ENCODE results near the gene TBCK.

The TBCK gene

DNA sequence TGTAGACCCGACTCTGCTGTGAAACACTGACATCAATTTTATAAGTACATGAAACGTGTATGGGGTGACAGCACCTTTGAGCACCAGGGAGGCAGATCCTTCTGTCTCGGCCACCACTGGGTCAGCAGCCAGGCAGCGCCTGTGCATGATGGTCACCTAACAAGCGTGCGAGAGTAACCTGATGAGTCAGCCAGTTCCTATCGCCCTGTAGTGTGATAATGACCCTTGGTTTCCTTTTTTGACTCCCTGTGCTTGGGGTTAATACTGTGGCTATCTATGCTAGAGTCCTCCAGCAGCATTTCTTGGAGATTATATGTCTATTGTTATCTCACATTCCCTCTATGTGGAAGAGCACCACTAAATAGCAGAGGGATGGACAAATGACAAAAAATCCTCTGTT is 319.2 kb downstream of the TBCK start:
- DNase-seq (ENCODE audit: low read depth in 2 of 3, low spot score in 1 of 3): no peak

DNA sequence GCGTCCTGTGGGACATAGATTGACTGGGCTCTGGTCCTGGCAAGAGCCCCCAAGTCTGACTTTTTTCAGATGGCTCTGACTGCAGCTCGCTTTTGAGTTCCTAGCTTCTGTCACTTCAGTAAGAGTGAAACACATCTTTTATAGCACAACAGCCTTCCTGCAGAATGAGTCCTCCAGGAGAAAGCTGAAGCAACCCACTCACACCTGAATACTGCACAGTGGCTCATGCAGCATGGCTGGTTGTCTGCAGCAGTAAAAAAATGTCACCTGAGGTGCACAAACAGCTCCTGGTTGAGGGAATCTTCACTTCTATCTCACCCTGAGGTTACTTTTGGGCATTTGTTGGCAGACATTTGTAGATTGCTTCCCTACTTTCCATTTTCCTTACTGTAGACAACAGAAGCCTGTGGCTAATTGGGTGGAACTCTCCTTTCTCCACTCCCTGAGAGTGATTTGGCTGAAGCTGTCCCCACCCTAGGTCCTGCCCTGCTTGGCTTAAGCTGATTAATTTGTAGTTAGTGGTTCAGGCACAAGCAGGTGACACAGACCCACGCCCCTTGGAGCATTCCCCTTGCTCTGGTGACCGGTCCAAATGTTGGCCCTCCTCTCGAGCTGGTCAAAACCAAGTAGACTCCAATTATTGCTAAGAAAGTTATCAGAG is 321.0 kb downstream of the TBCK start:
- DNase-seq (ENCODE audit: low read depth in 2 of 3, low spot score in 1 of 3): no peak

DNA sequence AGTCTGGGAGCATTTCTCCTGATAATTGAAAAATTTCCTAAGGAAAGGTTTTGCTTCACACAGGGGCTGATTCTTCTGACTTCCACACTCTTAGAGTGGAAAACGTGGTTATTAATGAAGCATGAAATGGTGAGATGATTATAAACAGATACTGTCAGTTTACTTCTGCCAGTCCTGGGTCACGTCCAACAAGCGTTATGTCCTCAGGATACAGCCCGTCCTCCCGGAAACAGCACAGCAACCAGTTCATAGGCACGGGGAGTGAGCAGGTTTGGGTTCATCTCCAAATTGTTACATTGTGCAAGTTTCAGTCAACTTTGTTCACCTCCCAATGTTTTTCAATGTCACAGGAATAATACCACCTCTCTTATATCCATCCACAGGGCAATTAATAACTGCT is 321.9 kb downstream of the TBCK start:
- no peak for DNase-seq (ENCODE audit: low read depth in 2 of 3, low spot score in 1 of 3)

DNA sequence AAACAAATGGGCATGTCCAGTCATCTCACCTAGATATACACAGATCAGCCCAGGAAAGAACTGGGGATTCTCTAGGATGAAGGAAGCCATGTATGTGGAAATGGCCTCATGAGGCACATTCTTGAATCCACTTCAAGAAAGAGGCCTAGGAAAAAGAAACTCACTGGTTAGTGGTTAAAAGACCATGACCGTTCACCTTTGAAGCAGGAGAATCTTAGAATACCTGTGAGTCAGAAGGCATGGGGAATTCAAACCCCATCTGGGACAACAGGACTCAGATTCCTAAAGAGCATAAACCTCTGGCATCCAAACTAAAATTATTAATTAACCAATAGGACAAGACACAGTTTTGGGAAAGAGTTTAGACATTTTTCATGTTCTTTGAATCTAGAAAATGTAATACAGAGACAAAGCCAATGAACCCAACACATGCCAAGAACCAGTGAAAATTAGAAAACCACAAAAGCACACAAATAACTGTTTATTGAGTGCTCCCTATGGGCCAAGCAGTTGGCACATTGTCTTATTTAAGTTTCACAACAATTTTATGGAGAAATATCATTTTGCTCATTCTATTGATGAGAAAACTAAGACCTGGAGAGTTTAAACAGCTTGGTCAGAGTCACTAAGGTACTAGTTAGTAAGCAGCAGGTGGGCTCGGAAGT is 323.2 kb downstream of the TBCK start:
- no peak for DNase-seq (ENCODE audit: low read depth in 2 of 3, low spot score in 1 of 3)

DNA sequence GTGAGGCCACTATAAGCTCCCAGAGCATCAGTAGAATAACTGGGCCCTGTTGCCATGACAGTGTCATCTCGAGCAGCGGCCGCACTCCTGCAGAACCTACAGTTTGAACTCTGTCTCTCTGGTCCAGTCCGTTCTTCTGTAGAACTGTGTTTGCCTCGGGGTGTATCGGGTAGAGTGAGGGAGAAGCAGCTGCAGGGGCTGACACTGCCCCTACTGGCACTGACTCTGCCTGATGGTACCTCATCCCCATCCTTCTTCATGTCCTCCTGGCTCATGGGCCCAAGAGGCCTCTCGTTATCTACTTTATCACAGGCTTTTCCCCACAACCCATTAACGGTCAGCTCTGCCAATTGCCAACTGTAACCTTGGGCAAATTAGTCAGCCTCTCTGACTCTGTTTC is 324.3 kb downstream of the TBCK start:
- no peak for DNase-seq (ENCODE audit: low read depth in 2 of 3, low spot score in 1 of 3)

Data from stimulated activated CD4-positive, alpha-beta T cell treated with anti-CD3 and anti-CD28 coated beads, Interleukin-12 subunit alpha, Interleukin-12 subunit beta, amount 100 ng/mL, for 48 hours (primary cell).